GM12865 (cell line): Measurements from ENCODE around the gene RHBDL2.
A peak's percentile ranks its signal among the peaks of the same experiment; 100 is the strongest.
"Not testable (repeated sequence)": the region's sequence is repeated elsewhere in the genome, so short reads cannot be mapped to it uniquely, and the experiment has no call there.

Experiments used
- DNase-seq: peaks from one replicate; pipeline ENCODE4 v3.0.0; 2010; ENCODE audit warnings: low read depth
- H3K4me3 ChIP-seq: 2 replicates; pipeline ENCODE4 v1.5.1; 2011; ENCODE audit warnings: mild to moderate bottlenecking, low read depth, low read length, control low read depth
- TF ChIP-seq, protein P1 (sequence below): IDR thresholded peaks from 2 replicates; pipeline ENCODE4 v1.5.1; 2011; ENCODE audit warnings: low read length, control low read depth, low read depth, inconsistent platforms; ENCODE audit not compliant: insufficient read depth; ENCODE audit errors: missing control alignments

The RHBDL2 gene, protein sequence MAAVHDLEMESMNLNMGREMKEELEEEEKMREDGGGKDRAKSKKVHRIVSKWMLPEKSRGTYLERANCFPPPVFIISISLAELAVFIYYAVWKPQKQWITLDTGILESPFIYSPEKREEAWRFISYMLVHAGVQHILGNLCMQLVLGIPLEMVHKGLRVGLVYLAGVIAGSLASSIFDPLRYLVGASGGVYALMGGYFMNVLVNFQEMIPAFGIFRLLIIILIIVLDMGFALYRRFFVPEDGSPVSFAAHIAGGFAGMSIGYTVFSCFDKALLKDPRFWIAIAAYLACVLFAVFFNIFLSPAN

DNA sequence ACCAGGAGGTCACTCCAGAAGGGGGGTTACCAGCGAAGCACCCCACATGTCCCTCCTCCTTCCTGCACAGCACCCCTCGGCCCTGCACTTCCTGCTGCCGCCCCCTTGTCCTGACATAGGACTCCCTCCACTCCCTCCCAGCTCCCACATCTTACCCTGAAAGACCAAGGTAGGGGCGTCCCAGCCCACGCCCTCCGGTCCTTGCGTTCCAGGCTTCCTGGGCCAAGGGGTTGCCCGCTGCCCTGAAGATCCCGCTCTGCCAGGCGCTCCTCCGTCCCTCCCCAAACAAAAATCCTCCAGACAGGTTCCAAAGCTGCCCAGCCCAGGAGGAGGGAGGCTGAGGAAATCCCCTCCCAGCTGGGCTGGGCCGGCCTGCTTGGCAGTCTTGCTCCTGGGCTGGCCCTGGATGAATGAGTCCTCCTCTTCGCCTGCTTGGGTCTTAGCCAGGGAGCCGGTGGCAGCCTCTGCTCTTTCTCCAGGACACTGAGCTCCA is at the start of gene RHBDL2:
RHBDL2 (minus strand) TSS at position 304 of the 493 bp plus-strand sequence. CDS start 22,618 bp downstream, outside the sequence.
- H3K4me3 ChIP-seq: no peak within 1 kb of the TSS
- no peak for DNase-seq
- TF ChIP-seq, protein P1, sequence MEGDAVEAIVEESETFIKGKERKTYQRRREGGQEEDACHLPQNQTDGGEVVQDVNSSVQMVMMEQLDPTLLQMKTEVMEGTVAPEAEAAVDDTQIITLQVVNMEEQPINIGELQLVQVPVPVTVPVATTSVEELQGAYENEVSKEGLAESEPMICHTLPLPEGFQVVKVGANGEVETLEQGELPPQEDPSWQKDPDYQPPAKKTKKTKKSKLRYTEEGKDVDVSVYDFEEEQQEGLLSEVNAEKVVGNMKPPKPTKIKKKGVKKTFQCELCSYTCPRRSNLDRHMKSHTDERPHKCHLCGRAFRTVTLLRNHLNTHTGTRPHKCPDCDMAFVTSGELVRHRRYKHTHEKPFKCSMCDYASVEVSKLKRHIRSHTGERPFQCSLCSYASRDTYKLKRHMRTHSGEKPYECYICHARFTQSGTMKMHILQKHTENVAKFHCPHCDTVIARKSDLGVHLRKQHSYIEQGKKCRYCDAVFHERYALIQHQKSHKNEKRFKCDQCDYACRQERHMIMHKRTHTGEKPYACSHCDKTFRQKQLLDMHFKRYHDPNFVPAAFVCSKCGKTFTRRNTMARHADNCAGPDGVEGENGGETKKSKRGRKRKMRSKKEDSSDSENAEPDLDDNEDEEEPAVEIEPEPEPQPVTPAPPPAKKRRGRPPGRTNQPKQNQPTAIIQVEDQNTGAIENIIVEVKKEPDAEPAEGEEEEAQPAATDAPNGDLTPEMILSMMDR: no peak

DNA sequence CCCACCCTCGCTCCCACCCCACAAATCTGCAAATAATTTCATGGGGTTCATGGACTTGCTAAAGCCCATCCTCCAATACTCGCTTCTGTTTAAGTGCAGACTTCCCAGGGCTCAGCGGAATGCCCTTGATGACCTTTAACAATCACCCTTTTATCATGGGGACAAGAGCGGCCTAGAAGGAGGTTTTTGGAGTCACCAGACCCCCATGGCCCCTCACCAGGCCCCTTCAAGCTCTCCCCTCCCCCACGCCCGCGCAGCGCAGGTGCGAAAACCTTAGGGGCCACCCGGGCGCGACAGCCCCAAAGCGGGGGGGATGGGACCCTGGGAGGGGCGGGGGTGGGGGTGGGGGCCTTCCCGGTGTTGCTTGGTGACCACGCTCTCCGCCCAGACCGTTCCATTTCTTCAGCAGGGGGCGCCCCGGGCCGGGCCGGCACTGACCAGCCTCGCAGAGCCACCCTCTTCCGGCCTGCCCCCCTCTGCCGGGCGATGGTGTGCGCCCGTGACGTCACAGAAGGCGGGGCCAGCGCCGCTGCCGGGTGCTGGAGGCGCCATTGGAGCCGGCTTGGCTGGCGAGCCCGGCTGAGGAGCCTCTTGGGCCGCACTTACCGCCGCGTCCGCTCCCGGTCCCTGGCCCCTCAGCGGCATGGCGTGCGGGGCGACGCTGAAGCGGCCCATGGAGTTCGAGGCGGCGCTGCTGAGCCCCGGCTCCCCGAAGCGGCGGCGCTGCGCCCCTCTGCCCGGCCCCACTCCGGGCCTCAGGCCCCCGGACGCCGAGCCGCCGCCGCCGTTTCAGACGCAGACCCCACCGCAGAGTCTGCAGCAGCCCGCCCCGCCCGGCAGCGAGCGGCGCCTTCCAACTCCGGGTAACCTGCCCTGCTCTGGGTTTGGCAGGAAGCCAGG is 49.4 kb upstream of the RHBDL2 start, which contains the start of gene AKIRIN1:
AKIRIN1 (plus strand) TSS at position 539 of the 900 bp plus-strand sequence; CDS start at position 644, 105 bp downstream.
- TF ChIP-seq, protein P1: no peak
- peak; percentile 99 for DNase-seq
- peak within 1 kb of the TSS; percentile 99 for H3K4me3 ChIP-seq

DNA sequence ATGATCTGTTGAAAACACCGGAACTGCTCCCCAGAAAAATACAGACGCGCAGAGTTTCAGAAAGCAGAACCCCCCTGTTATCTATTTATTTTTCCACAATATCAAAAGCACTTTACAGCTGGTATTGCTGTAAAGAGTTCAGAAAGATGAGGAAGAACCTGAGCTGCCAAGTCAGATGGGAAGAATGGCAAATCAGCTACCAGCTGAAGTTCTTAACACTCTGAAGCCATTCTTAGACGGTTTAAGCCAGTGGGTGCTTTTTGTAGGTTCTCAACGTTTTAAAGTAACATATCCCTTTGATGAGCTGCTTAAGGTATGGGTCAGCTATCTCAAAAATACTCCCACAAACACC is 48.7 kb upstream of the RHBDL2 start:
- no peak for DNase-seq
- peak overlapping the region; percentile 57 for H3K4me3 ChIP-seq
- TF ChIP-seq, protein P1: no peak

DNA sequence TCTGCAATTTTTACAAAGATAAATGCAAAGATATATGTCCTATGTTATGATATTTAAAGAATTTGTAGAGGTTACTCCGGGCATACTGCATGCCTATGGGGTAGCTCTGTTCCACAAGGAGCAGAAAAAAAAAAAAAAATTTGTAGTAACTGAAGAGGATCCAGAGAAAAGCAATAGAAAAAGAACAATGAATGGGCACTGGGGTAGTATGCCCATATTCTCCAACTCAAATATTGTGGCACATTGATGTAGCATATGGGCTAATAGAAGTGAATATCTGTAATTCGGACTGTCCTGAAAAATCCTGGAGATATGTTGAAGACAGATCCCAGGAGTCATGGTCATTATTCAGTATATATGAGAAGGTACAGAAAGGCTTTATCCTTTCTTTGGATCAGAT is 48.3 kb upstream of the RHBDL2 start:
- no peak overlapping the region for H3K4me3 ChIP-seq

DNA sequence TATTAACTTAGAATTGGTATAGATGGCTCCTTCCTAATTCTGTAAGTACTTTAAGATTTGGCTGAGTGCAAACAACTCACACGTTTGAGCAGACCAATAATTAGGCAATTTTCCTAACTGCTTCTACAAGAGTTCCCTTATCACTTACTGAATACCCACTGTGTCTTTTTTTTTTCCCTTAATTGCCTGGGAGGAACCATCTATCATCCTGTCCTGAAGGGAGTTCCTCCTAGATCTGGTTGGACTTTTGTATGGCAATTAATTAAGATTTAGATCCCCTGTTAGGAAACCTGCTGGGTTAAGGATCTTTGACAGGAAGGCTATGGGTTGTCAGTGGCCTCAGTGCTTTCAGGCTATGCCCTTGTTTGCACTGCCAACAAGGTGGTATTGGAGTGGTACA is 37.8 kb upstream of the RHBDL2 start:
- H3K4me3 ChIP-seq, DNase-seq: not testable (repeated sequence)

More for the DNA sequence above, 48.3 kb upstream of the RHBDL2 start:
- no peak for DNase-seq
- TF ChIP-seq, protein P1: no peak

DNA sequence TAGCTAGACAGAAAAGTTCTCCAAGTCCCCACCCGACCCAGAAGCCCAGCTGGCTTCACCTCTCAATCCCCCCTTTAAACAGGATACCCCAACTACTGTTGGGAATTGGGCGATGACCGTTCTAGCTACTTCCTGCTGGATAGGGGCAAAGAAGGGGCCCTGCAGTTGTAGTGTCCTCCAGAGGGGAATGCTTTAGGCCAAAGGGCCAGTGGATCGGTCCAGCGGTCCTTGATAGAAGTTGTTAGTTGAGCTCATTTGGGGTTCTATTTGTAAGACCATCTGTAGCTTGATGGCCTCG is 36.6 kb upstream of the RHBDL2 start:
- not testable (repeated sequence) for DNase-seq, H3K4me3 ChIP-seq

DNA sequence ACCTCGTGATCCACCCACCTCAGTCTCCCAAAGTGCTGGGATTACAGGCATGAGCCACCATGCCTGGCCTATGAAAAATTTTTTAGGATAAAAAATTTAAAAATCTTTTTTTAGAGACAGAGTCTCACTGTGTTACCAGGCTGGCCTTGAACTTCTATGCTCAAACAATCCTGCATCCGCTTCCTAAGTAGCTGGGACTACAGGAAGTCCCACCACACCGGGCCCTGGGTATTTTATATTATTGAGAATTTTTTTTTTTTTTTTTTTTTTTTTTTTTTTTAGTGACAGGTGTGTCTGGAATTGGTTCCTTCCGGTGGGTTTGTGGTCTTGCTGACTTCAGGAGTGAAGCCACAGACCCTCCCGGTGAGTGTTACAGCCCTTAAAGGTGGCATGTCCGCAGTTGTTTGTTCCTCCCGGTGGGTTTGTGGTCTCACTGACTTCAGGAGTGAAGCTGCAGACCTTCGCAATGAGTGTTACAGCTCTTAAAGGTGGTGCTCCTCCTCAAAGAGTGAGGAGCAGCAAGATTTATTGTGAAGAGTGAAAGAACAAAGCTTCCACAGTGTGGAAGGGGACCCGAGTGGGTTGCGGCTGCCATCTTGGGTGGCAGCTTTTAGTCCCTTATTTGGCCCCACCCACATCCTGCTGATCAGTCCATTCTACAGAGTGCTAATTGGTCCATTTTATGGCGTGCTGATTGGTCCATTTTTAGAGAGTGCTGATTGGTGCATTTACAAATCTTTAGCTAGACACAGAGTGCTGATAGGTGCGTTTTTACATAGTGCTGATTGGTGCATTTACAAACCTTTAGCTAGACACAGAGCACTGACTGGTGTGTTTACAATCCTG is 36.0 kb upstream of the RHBDL2 start:
- H3K4me3 ChIP-seq, DNase-seq: not testable (repeated sequence)
